AG10803 (cell line): ENCODE measurements around the gene LRCH1.
"Not testable (repeated sequence)": the region's sequence is repeated elsewhere in the genome, so short reads cannot be mapped to it uniquely, and the experiment has no call there.

Experiments
- DNase-seq: peaks from one replicate; pipeline ENCODE4 v3.0.0; 2010; ENCODE audit warnings: low read depth
- H3K4me3 ChIP-seq: 2 replicates; pipeline ENCODE4 v1.5.1; 2011; ENCODE audit warnings: mild to moderate bottlenecking, low read length, control low read depth
- CTCF ChIP-seq: conservative IDR thresholded peaks from 2 replicates; pipeline ENCODE4 v1.5.1; 2011; ENCODE audit warnings: mild to moderate bottlenecking, low read length, control low read depth, inconsistent platforms

LRCH1 gene

GRCh38 chr13:46753137-46753536 is 200.2 kb downstream of the LRCH1 start:
- DNase-seq: no peak
- H3K4me3 ChIP-seq: no peak overlapping the region
- TF ChIP-seq CTCF: no peak

- H3K4me3 ChIP-seq: no peak overlapping the region
- no peak for DNase-seq
- no peak for TF ChIP-seq CTCF
Observed at GRCh38 chr13:46753917-46754316, 200.9 kb downstream of the LRCH1 start.

- H3K4me3 ChIP-seq: no peak overlapping the region
- TF ChIP-seq CTCF: no peak
- DNase-seq: no peak
Observed at GRCh38 chr13:46754812-46755211, 201.8 kb downstream of the LRCH1 start.

- not testable (repeated sequence) for DNase-seq, H3K4me3 ChIP-seq
Observed at GRCh38 chr13:46755508-46755907, 202.5 kb downstream of the LRCH1 start.

- H3K4me3 ChIP-seq: no peak overlapping the region
- DNase-seq: peak; percentile 29
- no peak for TF ChIP-seq CTCF
Observed at GRCh38 chr13:46756977-46757376, 204.0 kb downstream of the LRCH1 start.

- DNase-seq: no peak
- no peak overlapping the region for H3K4me3 ChIP-seq
- TF ChIP-seq CTCF: no peak
Observed at GRCh38 chr13:46757640-46758039, 204.7 kb downstream of the LRCH1 start.

- no peak overlapping the region for H3K4me3 ChIP-seq
Observed at GRCh38 chr13:46759846-46760245, 206.9 kb downstream of the LRCH1 start.

More at GRCh38 chr13:46759846-46760245, 206.9 kb downstream of the LRCH1 start:
- no peak for TF ChIP-seq CTCF
- DNase-seq: peak; percentile 37
